Psoas muscle (tissue), 8 donors: ENCODE results near the gene TBX6. TPM values are rescaled to one million over a fixed set of nuclear protein-coding genes. Genes with fewer than 3 reads are reported as not detected.

Experiments
- ATAC-seq, 4 donors: fragments of 200-7000 bp; cut with Tn5 transposase; one replicate each; pipeline ENCODE4 v1.9.1; 2020; ENCODE audit warnings: moderate library complexity in 3 of 4, mild to moderate bottlenecking in 2 of 4
- DNase-seq, 2 donors: peaks; one replicate each; pipeline ENCODE4 v3.0.0-alpha.2; 2020
- H3K27ac ChIP-seq: fragments of 200-600 bp; one replicate; pipeline ENCODE4 v1.8.0; 2022
- H3K27me3 ChIP-seq, 3 donors: fragments of 200-600 bp in 1 of 3; one replicate each; pipeline versions ENCODE4 v1.6.1 to v1.8.0; 2013 to 2022; ENCODE audit warnings: low read length in 2 of 3, mild to moderate bottlenecking in 2 of 3, moderate library complexity in 1 of 3; ENCODE audit not compliant: insufficient read depth in 3 of 3
- H3K36me3 ChIP-seq, 2 donors: fragments of 200-600 bp in 1 of 2; one replicate each; pipeline versions ENCODE4 v1.6.1 to v1.8.0; 2013 to 2022; ENCODE audit warnings: low read depth in 1 of 2, mild to moderate bottlenecking in 1 of 2, moderate library complexity in 1 of 2; ENCODE audit not compliant: insufficient read depth in 1 of 2
- H3K4me1 ChIP-seq: fragments of 200-600 bp; one replicate; pipeline ENCODE4 v1.8.0; 2022
- H3K4me3 ChIP-seq: fragments of 200-600 bp; one replicate; pipeline ENCODE4 v1.8.0; 2022; ENCODE audit warnings: mild to moderate bottlenecking
- H3K9me3 ChIP-seq: fragments of 200-600 bp; one replicate; pipeline ENCODE4 v1.8.0; 2022
- CTCF ChIP-seq: fragments of 200-600 bp; IDR thresholded peaks from one replicate; pipeline ENCODE4 v1.8.0; 2022; ENCODE audit warnings: antibody characterized with exemption
- whole genome bisulfite sequencing, 3 donors: extraction: QIAGEN DNeasy Blood & Tissue Kit; methylation state at CpG; one replicate each; pipeline versions ENCODE4 v1.1.6 to v1.1.7; 2013; 5-methylcytosine and 5-hydroxymethylcytosine counted together
- intact Hi-C, 2 donors: fragments of 100-400 bp; cut with DNase I; formaldehyde crosslinking; loops; one replicate each; pipeline versions ENCODE4 v1.11.0 to v1.14.2; 2022
- polyA plus RNA-seq, 3 donors: library from polyadenylated mRNA; stranded (reverse); fragments of 200-250 nt; gene quantifications; one replicate each; pipeline ENCODE4 v1.2.3, GENCODE V29; 2013
- total RNA-seq, 4 donors: library from RNA; stranded (reverse); fragmentation: NEBNext Ultra II Directional in 2 of 4; extraction: Animal tissue kit (Norgen Biotek cat#: 25700) in 2 of 4; gene quantifications; one replicate each; pipeline versions ENCODE4 v1.2.1 to v1.2.4, GENCODE V29; 2021 to 2023
- donor health status: healthy with polysubstance abuse.
- donor health status: DM: no; HTN: no; CAD: no; lungs with moderate emphysema.
- donor health status: Bipolar disorder and iron deficiency.
- donor health status: healthy.
- donor health status: DM: yes; HTN: yes; CAD: no.
- donor health status: DM: no; HTN: no; CAD: no.
- donor health status: DM: no; HTN: no; CAD: no.
- donor health status: DM: yes; HTN: yes; CAD: no.

The TBX6 gene
- total and polyA plus RNA-seq, 7 donors = 0.32 to 1.6 (median 0.76) TPM

GRCh38 chr16:30096862-30097563 lies 5.3 kb upstream of the TBX6 start:
- WGBS, 3 donors = 96 to 97% (median 97%) methylated on average over 18 of the region's 18 CpGs
- H3K36me3 ChIP-seq = peaks cover 0 to 24% of the 10 kb centered on the region in 2 donors
- no peak for TF ChIP-seq CTCF
- peak overlapping the region; percentile 93 for H3K4me3 ChIP-seq
- ATAC-seq (no peak), DNase-seq (no peak)
- H3K9me3 ChIP-seq = peaks cover 8% of the 10 kb centered on the region
- peaks cover 26% of the 10 kb centered on the region for H3K4me1 ChIP-seq
- H3K27me3 ChIP-seq = no peaks in the 10 kb centered on the region
- H3K27ac ChIP-seq = peak overlapping the region; percentile 97
- intact Hi-C loops = loop anchor here (2.0 to 10.0 kb wide), 3 partner anchors 26 to 308 kb away; partner anchors contain the start of genes CORO1A (in 1 of the 2), MAPK3 (in 1 of the 2) and ZNF771 (in 1 of the 2)

GRCh38 chr16:30096105-30096861 lies 4.6 kb upstream of the TBX6 start, which contains the start of gene YPEL3:
Gene YPEL3 (minus strand): TSS chr16:30096213. CDS start chr16:30095482, 731 bp downstream.
- Histone ChIP-seq H3K4me3 (peak within 1 kb of the TSS; percentile 93), H3K36me3 (peaks cover 0 to 24% of the 10 kb centered on the region in 2 donors), H3K27ac (peak within 1 kb of the TSS; percentile 97), H3K9me3 (peaks cover 8% of the 10 kb centered on the region), H3K27me3 (no peaks in the 10 kb centered on the region), H3K4me1 (peaks cover 29% of the 10 kb centered on the region)
- DNase-seq = peak; percentile 94 to 97
- intact Hi-C loops = loop anchor here (2.0 to 10.0 kb wide), 3 partner anchors 27 to 309 kb away; partner anchors contain the start of genes CORO1A (in 1 of the 2), MAPK3 (in 1 of the 2) and ZNF771 (in 1 of the 2)
- no peak for TF ChIP-seq CTCF
- WGBS, 3 donors = 7 to 23% (median 23%) methylated on average over 21 to 77 of the region's 77 CpGs
- peak; percentile 78 to 82 (median 80) for ATAC-seq

GRCh38 chr16:30095166-30096078 lies 3.7 kb upstream of the TBX6 start:
- H3K9me3 ChIP-seq = peaks cover 8% of the 10 kb centered on the region
- peak overlapping the region; percentile 97 for H3K27ac ChIP-seq
- peaks cover 0 to 24% of the 10 kb centered on the region in 2 donors for H3K36me3 ChIP-seq
- peaks cover 34% of the 10 kb centered on the region for H3K4me1 ChIP-seq
- TF ChIP-seq CTCF = no peak
- ATAC-seq = no peak
- intact Hi-C loops = loop anchor here (2.0 to 10.0 kb wide), 3 partner anchors 27 to 309 kb away; partner anchors contain the start of genes CORO1A (in 1 of the 2), MAPK3 (in 1 of the 2) and ZNF771 (in 1 of the 2)
- peak overlapping the region; percentile 93 for H3K4me3 ChIP-seq
- WGBS, 3 donors = 6 to 15% (median 9%) methylated on average over 34 to 47 of the region's 47 CpGs
- no peak for DNase-seq
- H3K27me3 ChIP-seq = no peaks in the 10 kb centered on the region

- Histone ChIP-seq H3K4me3 (peak overlapping the region; percentile 93), H3K27me3 (no peaks in the 10 kb centered on the region), H3K36me3 (peaks cover 0 to 24% of the 10 kb centered on the region in 2 donors), H3K4me1 (peaks cover 34% of the 10 kb centered on the region), H3K27ac (peak overlapping the region; percentile 97), H3K9me3 (peaks cover 8% of the 10 kb centered on the region)
- intact Hi-C loops = loop anchor here in 1 of 2 donors (5.0 to 10.0 kb wide), 3 partner anchors 52 to 310 kb away; partner anchors contain the start of genes CORO1A and ZNF771
- no peak for DNase-seq
- 66 to 72% (median 69%) methylated on average over 11 of the region's 11 CpGs for WGBS, 3 donors
- ATAC-seq = no peak
- TF ChIP-seq CTCF = no peak
Measured at GRCh38 chr16:30094541-30095165, 2.9 kb upstream of the TBX6 start.
